GM21360 (cell line): ENCODE measurements around the gene CFAP299.
"Not testable (repeated sequence)": the region's sequence is repeated elsewhere in the genome, so short reads cannot be mapped to it uniquely, and the experiment has no call there.

ENCODE experiments used
- ATAC-seq: cut with Tn5 transposase; IDR thresholded peaks from one replicate; pipeline ENCODE4 v1.9.1; 2021; ENCODE audit warnings: mild to moderate bottlenecking, moderate library complexity; ENCODE audit not compliant: unreplicated experiment

The CFAP299 gene

DNA sequence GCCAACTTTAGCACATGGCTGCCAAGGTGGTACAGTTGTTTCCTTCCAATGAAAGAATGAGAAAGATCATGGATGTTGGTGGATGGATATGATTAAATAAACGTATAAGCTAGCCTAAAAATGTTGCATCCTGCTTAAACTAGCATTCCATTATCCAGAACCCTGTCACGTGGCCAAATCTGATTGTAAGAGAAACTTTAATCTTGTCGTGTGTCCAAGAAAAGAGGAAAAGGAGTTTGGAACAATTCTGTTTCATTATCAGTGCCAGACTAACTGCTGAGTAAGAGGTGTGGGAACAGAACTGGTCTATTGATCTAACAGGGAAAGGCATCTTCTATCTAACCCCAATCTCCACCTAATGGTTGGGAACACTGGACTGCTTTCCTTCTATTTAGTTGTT lies 369.8 kb downstream of the CFAP299 start:
- no peak for ATAC-seq

DNA sequence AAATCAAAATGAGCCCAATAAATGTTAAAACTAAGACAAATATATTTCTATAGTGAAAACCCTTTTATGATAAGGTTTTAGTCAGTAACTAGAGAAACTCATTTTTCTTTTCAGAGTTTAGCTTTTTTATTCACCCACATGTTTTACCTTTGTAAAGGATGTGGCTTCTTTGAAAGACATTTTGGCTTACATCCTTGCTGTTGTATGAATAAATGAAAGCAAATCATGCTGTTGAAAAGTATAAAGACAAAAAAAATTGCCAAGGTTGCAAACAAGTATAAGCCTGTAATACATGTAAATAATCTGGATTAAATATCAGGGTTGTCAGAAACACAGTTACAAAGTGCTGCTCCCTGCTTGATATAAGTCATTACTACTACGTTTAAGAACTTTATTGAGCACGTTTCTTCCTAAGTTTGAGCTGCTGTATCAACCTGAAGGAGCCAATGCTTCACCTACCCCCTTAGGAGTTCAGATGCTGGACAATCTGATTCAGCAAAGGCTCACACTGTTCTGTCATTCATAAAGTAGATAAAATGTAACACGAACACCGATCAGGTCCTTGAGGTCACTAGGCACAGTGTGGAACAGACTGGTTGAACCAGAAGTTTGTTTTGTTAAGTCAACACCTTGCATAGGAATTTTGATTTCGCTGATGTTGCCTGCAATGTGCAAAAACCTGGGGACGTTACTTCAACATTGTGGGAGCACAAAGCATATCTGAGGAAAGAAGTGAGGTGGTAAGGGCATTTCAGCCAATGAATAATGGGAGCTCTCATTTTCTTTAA lies 373.7 kb downstream of the CFAP299 start:
- no peak for ATAC-seq

DNA sequence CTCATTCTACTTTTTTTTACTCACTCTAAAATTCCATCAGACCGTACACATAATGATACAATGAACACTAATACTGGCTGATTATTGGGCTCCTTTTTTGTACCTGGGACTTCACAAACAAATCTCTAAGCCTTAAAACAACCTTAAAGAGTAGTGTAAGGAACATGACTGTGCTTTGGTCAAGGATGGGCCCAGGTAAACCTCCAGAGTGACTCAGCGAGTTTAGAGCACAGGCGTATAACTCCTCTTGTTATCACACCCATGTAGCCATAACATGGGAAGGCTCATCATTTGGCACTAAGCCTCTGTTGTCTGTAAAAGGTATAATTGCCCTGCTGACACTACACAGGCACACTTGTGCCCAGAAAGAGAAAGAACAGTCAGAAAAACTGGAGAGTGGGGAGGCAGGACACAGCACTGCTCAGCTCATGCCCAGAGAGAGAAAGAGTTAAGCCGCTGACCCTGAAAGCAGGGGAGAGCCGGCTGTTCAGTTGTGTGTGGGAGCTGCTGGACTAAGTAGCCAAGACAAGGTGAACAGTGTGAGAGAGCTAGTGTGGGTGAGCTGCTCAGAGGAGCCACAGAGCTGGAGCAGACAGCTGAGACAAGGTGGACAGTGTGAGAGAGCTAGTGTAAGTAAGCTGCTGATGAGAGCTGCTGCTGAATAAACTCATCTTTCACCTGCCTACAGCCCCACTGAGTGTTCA lies 375.4 kb downstream of the CFAP299 start:
- no peak for ATAC-seq

DNA sequence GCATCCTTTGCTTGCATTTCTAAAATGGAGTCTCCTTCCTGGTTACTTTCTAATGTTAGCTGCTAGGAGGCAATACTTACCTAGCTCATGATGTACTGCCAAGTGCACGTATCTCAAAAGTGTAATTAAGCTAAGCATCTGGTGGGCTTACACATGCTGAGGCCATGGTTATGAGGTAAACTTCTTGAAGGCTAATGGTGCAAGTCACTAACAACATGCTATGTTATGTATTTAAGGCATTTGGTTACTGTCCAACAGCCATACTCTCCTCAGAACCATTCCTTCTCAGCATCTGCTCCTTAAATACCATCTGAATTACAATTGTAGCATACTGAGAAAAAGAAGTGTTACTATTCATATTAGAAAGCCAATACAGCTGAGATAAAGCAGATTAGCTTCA lies 376.4 kb downstream of the CFAP299 start:
- no peak for ATAC-seq

DNA sequence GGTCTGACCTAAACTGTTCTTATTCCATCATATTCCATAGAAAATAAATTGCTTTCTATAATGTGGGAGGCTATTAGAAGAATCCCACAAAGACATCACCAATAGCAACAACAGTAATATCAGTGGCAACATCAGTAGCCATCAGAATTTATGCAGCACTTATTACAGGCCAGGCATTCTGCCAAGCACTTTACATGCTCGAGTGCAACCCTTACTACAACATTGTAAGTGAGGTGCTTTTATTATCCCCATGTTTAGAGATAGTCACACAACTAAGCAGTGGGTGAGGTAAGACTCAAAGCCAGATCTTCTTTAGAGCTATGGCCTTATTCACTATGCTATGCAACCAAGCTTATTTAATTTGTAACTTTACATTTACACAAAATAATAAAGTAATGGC lies 377.9 kb downstream of the CFAP299 start:
- no peak for ATAC-seq

DNA sequence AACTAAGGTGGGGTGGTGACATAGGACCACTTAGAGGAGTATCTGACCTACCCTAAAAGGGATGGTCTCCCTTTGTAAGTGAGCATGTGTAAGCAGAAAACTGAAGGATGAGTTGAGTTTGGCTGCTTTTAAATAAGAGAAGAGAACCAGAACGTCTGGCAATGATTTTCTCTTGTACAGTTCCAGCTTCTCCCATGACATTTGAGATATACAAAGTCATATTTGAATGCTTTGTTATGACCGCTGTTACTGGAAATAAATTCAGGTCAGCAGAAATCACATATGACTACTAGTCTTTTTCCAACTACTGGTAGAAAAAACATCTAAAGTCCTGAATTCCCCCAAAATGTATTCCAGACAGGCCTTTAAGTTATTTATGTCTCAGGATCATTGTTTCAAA lies 381.7 kb downstream of the CFAP299 start:
- ATAC-seq = no peak

DNA sequence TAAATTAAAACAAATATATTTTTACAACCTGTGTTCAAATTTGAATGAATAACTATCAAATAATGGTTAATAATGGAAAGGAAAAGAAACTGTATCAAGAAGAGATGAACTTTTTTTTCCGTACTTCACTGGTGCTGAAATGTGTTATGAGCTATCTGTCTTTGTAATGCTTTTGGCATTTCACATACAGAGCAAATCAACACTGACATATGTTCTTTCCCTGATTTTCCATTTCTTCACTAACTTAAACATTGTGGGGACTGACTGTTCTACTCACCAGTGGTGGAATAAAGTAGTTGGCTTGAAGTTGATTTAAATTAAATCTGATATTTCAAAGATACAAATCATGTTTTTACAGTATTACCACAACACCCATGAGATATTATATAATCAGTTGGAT lies 390.9 kb downstream of the CFAP299 start:
- ATAC-seq = no peak

DNA sequence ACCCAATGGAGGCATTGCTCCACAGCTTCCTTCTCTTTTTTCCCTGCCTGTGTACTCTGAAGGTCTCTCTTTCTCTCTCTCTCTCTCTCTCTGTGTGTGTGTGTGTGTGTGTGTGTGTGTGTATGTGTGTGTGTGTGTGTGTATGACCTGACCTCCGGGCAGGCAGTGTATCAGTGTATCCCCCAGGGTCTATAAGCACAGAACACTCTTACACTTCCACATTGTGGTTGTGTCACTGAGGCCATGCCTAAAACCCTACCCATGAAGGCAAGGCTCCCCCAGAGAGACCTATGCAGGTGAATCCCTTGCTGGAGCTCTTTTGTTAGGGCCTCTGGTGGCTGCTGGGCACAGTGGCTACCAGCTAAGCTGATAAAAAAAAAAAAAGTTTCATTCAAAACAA lies 394.6 kb downstream of the CFAP299 start:
- ATAC-seq = no peak

DNA sequence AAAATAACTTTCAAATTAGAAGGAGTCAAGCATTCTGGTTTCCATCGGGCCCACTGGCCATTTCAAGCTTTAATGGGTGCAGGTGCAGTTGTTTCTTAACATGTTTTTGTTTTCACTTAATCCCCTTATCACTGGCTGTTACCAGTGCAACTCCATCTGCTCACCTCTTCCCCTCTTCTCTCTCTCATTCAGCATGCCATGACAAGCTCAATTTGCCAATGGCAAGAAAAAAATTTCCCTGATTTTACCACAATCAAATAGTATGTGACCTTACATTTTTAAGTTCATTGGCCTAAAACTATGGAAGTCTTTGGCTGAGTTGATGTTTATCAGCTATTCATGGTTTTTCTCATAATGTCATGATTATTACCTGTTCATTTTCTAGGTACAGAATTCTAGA lies 395.9 kb downstream of the CFAP299 start:
- ATAC-seq = no peak

DNA sequence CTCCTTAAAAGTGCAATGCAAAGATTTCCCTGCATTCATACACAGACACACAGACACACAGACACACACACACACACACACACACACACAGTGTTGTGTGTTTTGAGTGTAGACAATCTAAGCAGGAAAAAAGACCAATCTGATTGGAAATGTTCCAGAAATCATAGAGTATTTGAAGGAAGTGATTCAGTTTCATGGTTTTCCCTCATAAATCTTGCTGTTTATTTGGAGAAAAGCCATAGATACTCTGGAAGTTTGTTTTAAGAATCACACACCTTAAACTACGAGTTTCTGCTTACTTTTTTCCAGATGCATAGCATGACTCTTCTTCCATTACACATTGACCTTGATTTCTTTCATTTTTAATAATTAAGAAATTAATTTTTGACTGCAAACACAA lies 396.5 kb downstream of the CFAP299 start:
- ATAC-seq = no peak

DNA sequence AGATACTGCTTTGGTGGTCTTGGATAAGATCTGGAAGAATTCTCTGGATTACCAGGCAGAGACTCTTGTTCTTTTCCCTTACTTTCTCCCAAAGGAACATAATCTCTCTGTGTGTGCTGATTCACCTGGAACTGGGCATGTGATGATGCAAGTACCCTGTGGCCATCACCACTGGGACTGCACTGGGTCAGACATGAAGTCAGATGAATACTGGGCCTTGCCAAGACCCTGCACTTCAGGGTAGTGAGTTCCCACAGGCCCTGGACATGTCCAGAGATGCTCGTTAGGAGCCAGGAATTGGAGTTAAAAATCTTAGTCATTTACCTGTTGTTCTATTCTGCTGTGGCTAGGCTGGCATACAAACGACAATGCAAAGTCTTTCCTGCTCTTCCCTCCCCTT lies 404.8 kb downstream of the CFAP299 start:
- ATAC-seq = no peak

DNA sequence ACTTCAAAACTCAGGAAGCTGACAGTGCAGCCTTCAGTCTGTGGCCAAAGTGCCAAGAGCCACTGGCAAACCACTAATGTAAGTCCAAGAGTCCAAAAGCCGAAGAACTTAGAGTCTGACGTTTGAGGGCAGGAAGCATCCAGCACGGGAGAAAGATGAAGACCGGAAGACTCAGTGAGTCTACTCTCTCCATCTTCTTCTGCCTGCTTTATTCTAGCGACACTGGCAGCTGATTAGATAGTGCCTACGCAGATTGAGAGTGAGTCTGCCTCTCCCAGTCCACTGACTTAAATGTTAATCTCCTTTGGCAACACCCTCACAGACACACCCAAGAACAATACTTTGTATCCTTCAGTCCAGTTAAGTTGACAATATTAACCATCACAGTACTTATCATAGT lies 414.0 kb downstream of the CFAP299 start:
- ATAC-seq = not testable (repeated sequence)

DNA sequence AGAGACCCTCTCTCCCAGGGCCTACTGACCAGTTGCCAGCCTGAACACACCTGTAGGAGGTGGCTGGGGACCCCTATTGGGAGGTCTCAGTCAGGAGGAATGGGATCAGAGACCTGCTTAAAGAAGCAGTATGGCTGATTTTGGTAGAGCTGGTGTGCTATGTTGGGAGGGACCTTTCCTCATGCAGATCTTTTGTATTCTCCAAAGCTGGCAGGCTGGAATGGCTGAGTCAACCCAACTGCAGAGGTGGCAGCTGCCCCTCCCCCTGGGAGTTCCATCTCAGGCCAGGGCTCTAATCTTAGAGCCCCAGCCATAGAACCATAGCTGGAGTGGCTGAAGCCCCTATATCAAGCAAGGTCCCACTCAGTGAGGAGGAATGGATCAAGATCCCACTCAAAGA lies 415.7 kb downstream of the CFAP299 start:
- ATAC-seq = no peak

DNA sequence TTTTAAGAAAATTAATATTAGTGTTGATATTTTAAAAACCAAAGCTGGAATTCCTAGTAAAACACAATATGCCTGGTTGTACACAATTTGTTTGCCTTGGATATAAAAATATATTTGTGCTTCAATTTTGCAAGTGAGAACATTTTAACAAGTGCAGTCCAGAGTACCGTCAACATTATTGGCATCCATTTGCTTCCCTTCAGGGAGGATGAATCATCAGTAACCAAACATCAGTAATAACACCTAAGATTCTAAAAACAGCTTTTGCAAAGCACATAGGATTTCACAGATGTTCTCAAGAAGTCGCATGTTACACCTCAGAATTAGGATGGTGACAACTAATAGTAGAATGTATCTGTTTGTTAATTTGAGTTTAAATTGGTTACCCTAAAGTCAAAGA lies 432.4 kb downstream of the CFAP299 start:
- no peak for ATAC-seq

DNA sequence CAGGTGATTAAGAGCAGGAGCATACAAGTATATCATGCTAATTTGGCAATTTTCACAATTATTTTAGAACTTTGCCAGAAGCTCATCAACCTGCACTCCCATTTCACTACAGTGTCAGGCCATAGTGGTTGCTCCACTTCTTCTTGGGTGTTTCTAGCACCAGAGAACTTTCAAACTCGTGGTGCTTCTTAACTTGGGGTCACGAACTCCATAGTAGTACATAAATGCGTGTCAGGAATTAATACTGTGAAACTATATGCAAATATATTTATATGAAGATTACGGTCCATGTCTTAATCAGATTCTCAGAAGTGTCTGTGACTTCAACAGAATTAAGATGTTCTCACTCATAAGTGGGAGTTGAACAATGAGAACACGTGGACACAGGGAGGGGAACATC lies 440.6 kb downstream of the CFAP299 start:
- ATAC-seq = no peak

DNA sequence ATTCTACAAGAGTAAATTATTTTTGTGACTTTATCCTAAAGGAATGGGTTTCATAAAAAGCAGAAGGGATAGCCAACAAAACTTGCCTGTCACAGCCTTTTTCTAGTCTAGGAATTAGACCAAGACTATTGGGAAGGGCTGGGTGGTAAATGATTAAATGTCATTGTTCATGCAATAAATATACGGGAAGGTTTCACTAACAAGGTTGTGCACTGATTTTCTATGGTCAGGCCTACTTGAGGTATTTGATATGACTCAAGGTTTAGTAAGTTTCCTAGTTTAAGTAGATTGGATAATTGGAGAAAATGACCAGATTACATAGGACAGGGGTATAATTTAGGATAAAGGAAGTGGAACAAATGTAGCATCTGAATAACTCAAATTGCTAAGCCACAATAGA lies 445.9 kb downstream of the CFAP299 start:
- no peak for ATAC-seq

DNA sequence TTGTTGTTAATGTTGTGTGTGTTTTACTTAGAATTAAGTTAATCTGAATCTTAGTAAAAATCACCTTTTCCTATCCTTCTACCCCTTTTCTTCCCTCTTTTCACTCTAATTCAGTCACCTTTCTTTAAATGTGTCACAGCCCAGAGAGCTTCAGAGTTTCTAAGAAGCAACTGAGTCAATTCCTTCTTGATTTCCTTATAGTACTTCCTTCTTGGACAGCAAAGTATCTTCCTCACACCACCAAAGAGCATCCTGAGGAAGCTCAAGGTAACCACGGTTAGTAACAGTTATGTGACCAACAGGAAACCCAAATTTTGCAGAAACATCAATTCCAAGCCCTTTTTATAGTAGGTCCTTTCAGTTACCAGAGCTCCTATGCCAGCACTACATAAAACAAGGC lies 451.8 kb downstream of the CFAP299 start:
- no peak for ATAC-seq

DNA sequence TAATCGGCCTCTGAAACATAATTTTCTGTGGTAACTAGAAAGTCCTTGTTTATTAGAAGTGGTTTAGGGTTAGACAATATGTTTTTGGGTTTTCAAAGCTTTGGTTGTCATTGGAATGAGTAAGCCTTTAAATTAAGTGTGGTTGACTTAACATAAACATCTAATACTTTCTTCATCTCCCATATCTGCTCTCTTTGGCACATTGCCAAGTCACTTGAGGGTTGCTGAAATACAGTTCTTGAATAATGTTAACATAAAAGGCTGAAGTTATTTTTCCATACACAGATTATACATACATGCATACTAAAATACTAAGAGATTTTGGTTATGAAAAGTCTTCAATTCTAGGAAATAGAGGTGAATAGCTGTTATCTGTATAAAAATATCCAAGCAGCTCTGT lies 453.3 kb downstream of the CFAP299 start:
- ATAC-seq = no peak

DNA sequence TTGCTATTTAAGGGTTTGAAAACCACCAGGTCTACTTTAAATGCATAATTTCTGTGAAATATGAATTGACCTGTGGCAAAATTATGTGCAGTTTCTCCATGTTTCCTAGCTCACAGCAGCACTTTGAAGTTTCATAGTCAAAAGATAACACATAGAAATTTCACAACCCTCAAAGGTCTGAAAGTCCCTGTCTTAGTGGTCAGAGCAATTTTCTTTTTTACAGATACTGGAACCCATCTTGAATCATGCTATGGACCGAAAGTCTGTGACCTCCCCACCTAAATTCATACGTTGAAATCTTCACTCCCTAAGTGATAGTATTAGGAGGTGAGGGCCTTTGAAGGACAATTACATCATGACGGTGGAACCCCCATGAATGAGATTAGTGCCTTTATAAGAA lies 454.6 kb downstream of the CFAP299 start:
- no peak for ATAC-seq

DNA sequence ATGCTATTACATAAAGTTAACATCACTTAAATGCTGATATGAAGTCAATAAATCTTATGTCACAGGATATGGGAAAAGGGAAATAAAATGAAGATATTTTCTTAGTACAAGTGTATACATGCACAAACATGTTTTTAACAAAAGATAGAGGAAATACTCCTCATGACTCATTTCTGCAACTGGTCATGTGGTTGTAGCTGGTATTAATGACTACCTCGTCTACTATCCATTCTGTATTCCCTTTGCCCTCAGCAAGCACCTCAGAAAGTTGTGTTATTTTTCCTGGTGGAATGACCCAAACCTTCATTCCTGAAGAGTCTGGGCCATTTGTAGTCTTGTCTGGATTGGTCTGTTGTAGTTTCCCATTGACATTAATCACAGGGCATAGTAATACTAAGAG lies 458.1 kb downstream of the CFAP299 start:
- ATAC-seq = not testable (repeated sequence)

DNA sequence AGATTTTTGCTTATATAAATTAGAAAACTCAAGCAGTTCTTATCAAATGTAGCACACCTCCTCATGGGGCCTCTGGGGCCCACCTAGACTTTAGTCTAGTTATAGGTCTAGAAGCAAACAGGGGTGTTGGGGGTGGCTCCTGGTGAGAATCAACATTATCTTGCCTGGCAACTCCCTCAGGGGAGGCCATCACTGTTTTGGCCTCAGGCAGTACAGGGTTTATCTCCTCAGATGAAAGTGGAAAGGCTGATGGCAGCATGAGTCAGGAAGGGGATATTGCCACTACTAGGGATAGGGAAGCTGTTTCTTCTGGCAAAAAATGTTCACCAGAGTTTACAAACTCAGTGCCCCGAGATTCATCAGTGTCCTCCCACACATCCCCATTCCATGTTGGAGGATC lies 462.6 kb downstream of the CFAP299 start:
- no peak for ATAC-seq

DNA sequence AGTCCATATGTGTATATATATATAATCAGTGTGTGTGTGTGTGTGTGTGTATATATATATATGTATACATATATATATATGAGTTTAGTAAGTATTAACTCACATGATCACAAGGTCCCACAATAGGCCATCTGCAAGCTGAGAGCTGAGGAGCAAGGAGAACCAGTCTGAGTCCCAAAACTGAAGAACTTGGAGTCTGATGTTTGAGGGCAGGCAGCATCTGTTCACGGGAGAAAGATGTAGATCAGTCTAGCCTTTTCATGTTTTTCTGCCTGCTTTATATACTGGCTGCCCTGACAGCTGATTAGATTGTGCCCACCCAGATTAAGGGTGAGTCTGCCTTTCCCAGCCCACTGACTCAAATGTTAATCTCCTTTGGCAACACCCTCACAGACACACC lies 465.2 kb downstream of the CFAP299 start:
- not testable (repeated sequence) for ATAC-seq

DNA sequence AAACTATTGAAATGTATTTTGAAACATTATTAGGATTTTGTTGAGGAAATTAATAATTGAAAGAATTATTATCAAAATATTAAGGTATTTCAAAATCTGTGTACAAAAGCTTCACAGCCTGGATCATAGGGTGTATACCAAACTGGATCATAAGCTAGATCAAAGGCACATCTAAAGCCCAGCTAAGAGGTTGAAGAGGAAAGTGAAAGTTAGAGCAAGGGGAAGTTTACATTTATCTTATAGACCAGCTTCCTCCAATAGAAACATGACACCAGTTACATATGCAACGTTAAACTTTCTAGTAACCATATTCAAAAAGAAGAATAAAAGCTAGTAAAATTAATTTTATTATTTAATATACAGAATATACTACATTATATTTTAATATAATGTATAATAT lies 467.8 kb downstream of the CFAP299 start:
- no peak for ATAC-seq
